Activated CD4-positive, alpha-beta T cell treated with anti-CD3 and anti-CD28 coated beads, Interleukin-2, amount 50 U/mL, for 48 hours (primary cell): ENCODE results near the gene IDS.
"Not testable (repeated sequence)": the region's sequence is repeated elsewhere in the genome, so short reads cannot be mapped to it uniquely, and the experiment has no call there.

Experiments used
- DNase-seq, 2 experiments: peaks; one replicate each; pipeline ENCODE4 v3.0.0-alpha.2; 2020

IDS gene

DNA sequence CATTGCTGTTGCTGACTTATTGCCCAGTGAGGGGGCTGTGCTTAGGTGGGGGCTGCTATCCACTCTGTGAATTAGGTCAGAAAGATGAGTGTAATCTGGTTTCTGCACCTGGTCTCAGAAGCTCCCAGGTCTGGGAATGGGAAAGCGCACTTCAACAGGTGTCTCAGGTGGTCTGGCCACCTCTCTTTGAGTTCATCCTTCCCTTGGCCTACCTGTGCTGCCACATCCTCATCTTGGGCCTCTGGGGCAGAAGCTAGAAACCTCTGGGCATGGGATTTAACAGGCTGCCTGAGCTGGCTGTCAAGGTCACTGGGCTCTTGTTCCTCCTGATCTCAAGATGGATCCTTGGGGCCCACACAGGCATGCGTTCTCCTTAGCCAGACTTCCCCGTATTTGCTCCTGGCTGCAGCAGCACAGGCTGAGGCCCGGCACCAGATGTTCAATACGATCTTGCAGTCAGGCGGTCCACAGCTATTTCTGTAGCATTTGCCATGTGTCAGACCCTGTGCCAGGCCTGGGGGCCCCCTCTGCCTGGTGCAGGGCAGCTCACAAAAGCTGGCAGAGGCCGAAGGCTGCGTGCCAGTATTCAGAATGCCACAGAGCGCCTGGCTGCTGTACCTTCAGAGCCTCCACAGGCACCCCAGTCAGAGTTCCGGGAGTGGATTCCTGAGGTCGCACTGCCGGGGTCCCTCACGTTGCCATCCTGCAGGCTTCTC is 21.4 kb upstream of the IDS start:
- DNase-seq: not testable (repeated sequence)

DNA sequence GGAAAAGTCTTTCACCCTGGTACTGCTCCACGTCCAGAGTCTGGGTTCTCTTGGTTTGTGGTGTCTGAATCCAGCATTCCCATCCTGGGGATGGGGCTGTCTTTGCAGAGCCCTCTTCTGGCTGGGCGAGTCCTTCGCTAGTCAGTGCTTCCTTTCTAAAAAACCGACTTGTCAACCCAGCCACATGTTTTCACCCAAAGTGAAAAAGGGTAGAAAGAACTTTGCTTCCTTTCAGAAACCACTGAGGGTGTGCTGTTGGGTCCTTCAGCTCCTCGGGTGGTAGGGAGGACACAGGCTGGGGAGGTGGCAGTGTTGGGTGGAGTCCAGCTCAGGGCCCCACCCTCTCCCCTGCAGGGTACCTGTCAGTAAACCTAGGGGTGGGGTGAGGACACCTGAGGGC is 20.8 kb upstream of the IDS start:
- DNase-seq: not testable (repeated sequence)

DNA sequence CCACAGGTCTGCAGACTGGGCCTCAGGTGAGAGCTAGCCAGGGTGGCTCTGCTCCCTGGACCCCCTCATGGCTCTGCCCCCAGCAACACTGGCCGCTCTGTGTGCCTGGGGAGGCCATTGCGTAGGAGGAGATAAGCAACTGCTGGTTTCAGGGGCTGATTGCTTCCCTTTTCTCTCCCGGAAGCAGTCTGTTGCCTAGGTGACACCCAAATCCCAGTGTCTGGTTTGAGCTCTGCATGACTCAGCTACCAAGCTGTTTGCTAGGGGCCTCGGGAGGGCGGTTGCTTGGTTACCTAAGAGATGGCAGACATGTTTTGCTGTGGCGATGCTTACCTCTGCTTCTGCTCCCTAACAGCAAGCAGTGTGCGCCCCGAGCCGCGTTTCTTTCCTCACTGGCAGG is 20.3 kb upstream of the IDS start:
- DNase-seq: peak; percentile 45 to 57

DNA sequence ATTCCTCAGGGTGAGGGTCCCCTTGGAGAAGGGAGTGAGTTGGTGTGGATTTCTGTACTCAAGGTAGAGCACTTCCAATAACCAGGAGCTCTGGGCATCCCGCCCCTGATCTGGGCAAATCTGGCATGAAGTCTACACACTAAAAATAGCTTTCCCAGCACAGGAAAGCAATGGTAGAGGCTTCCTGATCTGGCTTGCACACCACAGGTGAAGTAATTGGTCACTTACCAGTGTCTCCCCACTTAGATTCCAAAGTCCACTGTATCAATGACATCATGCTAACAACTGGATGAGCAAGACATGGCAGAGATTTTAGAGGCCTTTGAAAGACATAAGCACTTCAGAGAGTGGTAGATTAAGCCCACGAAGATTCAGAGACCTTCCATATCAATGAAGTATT is 17.8 kb upstream of the IDS start:
- DNase-seq: no peak

DNA sequence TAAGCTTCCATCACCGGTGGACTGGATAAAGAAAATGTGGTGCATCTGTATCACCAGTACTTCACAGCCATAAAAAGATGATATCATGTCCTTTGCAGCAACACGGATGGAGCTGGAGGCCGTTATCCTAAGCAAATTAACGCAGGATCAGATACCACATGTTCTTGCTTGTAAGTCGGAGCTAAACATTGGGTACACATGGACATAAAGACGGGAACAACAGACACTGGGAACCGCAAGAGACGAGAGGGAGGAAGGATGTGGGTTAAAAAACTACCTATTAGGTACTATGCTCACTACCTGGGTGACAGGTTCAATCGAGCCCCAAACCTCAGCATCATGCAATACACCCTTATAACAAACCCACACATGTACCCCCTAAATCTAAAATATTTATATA is 16.3 kb upstream of the IDS start:
- DNase-seq: no peak

DNA sequence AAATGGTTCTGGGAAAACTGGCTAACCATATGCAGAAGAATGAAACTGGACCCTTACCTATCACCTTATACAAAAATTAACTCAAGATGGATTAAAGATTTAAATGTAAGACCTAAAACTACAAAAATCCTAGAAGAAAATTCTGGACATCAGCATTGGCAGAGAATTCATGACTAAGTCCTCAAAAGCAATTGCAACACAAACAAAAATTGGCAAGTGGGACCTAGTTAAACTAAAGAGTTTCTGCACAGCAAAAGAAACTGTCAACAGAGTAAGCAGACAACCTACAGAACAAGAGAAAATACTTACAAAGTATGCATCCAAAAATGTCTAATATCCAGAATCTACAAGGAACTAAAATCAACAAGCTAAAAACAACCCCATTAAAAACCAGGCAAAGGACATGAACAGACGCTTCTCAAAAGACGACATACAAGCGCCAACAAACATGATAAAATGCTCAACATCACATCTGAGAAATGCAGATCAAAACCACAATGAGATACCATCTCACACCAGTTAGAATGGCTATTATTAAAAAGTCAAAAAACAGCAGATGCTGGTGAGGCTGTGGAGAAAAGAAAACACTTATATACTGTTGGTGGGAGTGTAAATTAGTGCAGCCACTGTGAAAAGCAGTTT is 15.7 kb upstream of the IDS start:
- DNase-seq: not testable (repeated sequence)

DNA sequence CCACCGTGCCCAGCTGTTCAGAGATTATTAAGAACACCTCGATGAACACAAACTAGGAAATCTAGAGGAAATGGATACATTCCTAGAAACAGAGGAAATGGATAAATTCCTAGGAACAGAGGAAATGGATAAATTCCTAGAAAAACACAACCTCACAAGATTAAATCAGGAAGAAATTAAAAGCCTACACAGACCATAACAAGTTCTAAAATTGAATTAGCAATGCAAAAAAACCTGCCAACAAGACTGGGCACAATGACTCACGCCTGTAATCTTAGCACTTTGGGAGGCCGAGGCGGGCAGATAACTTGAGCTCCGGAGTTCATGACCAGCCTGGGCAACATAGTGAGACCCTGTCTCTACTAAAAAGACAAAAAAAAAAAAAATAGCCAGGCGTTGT is 13.1 kb upstream of the IDS start:
- DNase-seq: no peak

DNA sequence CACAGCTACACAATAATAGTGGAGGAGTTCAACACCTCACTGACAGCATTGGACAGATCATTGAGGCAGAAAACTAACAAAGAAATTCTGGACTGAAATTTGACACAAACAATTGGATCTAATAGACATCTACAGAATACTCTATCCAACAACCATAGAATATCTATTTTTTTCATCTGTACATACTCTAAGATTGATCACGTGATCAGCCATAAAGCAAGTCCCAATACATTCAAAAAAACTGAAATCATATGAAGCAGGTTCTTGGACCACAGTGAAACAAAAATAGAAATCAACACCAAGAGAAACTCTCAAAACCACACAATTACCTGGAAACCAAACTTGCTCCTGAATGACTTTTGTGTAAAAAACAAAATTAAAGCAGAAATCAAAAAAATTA is 12.2 kb upstream of the IDS start:
- no peak for DNase-seq

DNA sequence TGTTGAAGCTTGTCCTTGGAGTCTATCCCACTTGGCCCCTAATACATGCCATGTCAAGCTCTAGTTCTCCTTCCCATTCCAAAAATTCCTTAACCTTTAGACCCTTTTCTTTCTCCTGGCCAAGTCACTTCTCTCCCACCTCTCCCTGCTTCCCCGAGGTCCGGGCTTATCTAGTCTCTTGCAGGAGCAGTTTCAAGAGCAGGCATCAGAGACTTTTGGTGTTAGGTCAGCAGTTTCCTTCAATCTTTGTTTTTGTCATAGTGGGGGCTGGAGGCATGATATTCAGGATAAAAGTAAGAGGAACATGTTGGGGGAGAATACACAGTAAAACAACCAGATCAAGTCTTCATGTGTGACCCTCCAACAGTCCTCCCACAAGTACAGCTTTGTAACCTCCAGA is 11.5 kb upstream of the IDS start:
- no peak for DNase-seq

DNA sequence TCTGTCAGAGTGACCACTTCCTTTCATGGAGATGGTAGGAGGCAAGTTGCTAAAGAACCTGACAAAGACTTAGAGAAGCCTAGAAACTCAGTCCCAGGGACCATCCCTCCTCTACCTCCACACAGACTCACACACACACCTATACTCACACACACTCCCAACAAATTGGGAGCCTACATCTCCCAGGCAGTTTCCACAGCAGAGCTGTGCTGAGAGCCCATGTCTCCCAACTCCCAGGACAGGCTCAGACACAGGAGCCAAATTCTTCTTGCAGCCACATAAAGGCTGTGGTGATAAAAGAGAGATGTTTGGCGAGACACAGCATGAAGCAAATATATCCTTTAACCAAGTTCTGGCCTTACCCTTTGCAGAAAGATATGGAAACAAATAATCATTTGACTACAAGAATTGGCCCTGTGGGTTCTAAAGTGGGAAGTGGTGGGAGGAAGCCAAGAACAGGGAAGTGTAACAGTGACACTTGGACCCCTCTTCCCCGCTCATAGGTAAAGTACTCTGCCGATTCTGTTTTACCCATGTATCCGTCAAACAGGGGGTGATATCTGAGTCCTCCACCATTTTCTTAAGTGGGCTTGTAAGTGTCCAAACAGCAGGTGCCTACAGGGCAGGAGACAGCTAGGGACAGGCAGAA is 11.0 kb upstream of the IDS start:
- no peak for DNase-seq

DNA sequence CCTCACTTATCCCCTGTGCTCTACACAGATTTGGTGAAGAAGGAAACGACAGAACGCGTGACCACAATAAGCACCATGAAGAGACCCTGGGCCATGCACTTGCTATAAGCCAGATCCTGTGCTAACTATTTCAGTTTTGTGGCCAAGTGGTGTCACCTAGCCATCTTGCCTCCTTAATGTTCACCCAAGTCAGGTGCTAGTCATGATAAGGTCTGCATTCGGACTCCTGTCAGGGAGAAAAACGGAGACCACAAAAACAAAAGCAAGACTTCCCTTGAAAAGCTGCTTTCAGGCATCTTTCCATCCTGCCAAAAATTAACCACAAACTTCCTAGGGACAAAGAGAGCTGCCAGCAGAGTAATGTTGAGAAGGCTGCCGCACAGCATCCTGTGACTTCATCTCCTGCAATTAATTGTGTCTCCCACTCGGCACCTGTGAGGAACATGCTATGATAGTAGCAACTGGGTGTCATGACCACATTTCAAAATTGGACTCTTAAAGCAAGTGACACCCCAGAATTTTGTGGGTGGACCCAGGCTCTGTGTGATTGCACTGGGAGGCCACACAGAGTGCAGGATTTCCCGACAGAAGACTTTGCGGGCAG is 8.8 kb upstream of the IDS start:
- DNase-seq: no peak

DNA sequence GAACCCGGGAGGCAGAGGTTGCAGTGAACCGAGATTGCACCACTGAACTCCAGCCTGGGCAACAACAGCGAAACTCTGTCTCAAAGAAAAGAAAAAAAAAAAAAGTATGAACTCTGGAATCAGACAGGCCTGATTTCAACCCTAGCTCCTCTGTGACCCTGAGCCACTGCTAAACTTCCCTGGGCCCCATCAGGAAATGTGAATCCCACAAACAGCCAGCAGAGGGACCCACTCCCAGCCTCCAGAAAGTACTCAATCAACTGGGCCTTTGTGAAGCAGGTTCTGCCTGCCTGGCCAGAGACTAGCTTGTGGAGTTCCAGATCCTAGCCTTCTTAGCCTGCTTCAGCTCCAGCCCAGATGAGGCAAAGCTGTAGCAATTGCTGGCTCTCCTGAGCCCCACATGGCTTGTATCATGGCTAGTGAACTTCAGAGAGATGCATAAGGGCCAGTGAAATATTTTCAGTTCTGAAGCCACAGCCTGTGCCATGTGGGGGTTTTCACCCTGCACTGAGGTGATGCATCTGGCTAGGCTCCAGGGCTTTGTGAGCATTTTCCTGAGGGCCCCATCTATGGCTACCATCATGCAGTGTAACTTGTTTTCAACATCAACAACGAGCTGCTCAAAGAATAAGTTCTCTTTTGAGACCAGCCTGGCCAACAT is 7.2 kb upstream of the IDS start:
- peak; percentile 49 to 62 for DNase-seq

DNA sequence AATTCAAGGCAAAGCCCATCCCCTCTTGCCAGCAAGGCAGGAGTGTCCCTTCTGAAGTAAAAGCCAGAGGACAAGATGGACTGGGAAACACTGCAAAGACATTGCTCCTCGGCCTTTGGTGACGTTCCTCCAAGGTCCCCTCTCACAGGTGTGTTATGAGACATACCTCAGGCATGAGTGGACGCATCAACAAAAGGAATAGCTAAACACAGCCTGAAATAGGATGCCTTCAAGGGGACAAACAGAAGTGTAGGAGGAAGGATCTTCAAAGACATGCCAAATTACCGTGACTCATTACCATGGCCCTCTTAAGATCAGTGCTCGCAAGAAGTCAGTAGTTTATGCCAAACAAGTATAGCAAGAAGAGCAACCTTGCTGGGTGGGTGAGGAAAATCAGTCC is 6.0 kb upstream of the IDS start:
- no peak for DNase-seq

DNA sequence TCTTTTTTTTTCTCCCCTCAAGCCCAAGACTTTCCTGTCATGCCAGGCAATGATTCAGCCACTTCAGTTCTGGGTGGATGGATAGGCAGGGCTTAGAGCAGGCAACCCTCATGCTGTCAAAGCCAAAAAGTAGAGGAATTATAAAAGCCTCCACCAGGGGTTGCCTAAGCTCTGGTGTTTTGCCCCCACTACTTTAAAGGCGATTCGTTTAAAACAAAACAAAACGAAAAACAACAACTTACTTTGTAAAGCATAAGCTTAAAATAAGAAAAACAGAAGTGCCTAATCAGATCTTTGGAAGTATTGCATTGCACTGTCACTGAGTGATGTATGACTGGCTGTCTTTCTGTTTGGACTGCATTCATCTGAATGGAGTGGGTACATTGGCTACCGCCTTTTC is 5.3 kb upstream of the IDS start:
- no peak for DNase-seq

DNA sequence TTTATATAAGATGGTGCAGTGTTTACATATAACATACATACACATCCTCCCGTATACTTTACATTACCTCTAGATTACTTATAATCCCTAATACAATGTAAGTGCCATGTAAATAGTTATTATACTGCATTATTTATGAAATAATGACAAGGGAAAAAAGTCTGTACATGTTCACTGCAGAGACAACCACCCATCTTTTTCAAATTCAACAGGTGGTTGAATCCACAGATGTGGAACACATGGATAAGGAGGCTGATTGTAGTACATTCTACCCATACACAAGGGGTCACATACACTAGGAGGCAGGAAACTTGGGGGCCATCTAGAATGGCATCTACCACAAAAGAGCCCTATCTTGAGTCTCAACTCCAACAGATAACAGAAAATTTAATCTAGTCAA is 3.4 kb upstream of the IDS start:
- DNase-seq: no peak

DNA sequence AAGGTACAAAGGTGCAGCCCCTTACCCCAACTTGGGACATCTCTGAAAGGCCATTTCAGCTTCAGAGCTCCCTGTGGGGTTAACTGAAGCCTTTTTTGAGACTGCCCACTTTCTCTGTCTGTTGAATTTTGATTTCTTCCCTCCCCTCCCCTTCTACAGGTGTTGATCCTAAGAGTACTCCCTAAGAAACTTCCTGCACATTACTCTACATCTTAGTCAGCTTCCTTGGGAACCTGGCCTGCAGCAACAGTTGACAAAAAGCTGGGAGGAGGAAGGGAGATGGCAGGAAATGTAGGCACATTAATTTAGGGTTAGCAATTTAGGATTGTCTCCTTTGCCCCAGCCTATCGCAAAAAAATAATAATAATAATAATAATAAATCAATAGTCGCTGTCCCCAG is 1.2 kb upstream of the IDS start:
- DNase-seq: no peak

DNA sequence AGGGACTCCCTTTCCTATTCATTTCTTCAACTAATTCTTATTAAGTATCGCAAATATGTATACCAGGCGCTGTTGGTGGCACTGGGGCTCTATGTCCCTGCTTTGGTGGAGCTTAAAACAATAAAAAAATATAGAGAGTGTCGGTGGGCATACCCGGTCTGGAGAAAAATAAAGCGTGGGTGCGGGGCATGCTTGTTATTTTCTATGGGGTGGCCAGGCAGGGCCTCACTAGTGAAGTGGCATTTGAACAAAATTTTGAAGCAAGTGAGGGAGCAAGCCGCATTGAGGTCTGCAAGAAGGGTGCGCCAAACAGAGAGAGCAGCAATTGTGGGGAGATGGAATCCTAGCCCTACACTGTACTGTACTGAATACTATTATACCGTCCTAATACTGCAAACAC is 565 bp upstream of the IDS start:
- no peak for DNase-seq

DNA sequence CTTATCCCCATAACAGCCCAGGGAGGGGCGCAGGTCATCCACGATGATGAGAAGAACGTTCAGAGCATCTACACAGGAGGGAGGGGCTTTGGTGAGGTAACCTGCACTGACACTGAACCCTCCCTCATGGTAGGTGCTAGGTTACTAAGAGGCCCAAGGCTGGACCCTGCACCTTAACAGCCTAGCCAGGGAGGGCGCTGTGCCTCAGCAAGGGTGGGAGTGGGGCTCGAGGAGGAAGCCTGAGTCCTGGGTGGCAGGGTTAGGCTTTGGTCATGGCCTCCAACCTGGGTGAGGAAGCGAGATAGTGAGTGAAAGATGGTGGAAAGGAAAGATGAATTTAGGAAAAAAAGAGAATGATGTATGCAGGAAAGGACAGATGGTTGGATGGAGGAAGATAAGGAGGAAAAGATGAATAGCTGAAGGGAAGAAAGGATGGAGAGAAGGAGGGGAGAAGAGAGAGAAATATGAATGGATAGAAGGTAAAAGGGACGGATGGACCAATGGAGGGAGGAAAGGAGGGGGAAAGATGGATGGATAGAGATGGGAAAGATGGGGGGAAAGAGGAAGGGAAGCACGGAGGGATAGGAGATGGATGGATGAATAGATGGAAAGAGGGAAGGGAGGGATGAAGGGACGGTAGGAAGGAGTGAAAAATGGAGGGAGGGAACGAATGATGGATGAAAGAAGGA is 736 bp downstream of the IDS start:
- DNase-seq: peak; percentile 63 to 73

DNA sequence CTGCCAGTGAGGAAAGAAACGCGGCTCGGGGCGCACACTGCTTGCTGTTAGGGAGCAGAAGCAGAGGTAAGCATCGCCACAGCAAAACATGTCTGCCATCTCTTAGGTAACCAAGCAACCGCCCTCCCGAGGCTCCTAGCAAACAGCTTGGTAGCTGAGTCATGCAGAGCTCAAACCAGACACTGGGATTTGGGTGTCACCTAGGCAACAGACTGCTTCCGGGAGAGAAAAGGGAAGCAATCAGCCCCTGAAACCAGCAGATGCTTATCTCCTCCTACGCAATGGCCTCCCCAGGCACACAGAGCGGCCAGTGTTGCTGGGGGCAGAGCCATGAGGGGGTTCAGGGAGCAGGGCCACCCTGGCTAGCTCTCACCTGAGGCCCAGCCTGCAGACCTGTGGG is 1.7 kb downstream of the IDS start:
- DNase-seq: peak; percentile 41 to 60

DNA sequence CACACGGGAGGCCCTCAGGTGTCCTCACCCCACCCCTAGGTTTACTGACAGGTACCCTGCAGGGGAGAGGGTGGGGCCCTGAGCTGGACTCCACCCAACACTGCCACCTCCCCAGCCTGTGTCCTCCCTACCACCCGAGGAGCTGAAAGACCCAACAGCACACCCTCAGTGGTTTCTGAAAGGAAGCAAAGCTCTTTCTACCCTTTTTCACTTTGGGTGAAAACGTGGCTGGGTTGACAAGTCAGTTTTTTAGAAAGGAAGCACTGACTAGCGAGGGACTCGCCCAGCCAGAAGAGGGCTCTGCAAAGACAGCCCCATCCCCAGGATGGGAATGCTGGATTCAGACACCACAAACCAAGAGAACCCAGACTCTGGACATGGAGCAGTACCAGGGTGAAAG is 2.2 kb downstream of the IDS start:
- DNase-seq: not testable (repeated sequence)

DNA sequence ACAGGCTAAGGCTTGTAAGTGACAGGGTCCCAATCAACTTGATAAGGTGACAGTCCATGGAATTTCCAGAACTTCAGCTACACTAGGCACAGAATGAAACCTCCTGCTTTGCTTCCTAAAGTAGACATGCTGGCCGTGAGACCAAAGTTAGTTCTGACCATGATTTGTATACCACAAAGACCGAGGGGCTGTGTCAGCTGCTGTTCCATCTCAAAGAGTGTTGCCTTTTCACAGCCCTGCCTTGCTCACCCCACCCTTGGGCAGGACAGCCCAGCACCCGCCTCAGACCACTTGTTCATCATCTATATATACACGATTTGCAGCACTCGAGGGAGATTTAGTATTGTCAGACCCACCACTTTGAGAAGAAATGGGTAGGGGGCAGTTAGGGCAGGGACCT is 5.3 kb downstream of the IDS start:
- DNase-seq: no peak

DNA sequence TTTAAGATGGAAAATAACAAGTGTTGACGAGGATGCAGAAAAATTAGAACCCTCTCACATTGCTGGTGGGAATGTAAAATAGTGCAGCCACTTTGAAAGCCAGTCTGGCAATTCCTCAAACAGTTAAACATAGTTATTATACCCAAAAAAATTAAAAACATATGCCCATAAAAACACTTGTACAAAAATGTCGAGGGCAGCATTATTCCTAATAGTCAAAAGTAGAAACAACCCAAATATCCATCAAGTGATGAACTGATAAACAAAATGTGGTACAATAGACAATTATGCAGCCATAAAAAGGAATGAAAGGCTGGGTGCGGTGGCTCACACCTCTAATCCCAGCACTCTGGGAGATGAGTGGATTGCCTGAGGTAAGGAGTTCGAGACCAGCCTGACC is 6.3 kb downstream of the IDS start:
- DNase-seq: no peak

DNA sequence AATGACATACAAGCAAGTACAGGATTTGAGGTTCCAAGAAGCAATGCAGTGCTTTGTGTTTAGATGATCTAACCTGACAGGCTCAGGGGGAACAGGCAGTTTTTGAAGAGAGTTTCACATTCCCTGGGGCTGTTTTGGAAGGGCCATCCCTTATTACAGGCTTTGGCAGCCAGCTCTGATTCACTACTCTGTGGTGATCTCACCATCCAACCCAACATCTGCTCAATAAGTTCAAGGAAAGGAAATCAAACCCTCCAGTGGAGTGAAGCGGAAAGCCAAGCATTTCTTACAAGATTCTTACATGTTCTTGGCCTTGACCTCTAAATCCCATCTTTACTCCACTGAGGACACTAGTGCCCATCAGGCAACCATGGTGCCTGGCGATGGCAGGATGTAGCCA is 7.5 kb downstream of the IDS start:
- no peak for DNase-seq
